H9 (cell line): ENCODE results near the gene SULT1A2. TPM values are rescaled to one million over a fixed set of nuclear protein-coding genes. Genes with fewer than 3 reads are reported as not detected.

Experiments
- DNase-seq: peaks from one replicate; pipeline ENCODE4 v3.0.0-alpha.2; 2017
- H2AFZ ChIP-seq: one replicate; pipeline ENCODE4 v1.6.1; 2013; ENCODE audit warnings: mild to moderate bottlenecking, low read length, control low read depth, moderate library complexity
- H2AK5ac ChIP-seq: 2 replicates; pipeline ENCODE4 v1.6.1; 2013; ENCODE audit warnings: low read length, control low read depth, mixed read lengths; ENCODE audit not compliant: insufficient read length
- H2BK120ac ChIP-seq: one replicate; pipeline ENCODE4 v1.6.1; 2013; ENCODE audit warnings: low read depth, mild to moderate bottlenecking, low read length, control low read depth, inconsistent platforms; ENCODE audit not compliant: poor library complexity, severe bottlenecking
- H2BK12ac ChIP-seq: 2 replicates; pipeline ENCODE4 v1.6.1; 2013; ENCODE audit warnings: low read length, control low read depth, mixed read lengths, low read depth; ENCODE audit not compliant: insufficient read length
- H2BK15ac ChIP-seq: 2 replicates; pipeline ENCODE4 v1.6.1; 2013; ENCODE audit warnings: low read depth, low read length, control low read depth
- H2BK20ac ChIP-seq: one replicate; pipeline ENCODE4 v1.6.1; 2013; ENCODE audit warnings: low read depth, mild to moderate bottlenecking, low read length, control low read depth, inconsistent platforms; ENCODE audit not compliant: poor library complexity, severe bottlenecking
- H2BK5ac ChIP-seq: 2 replicates; pipeline ENCODE4 v1.6.1; 2013; ENCODE audit warnings: low read length, control low read depth, mixed read lengths; ENCODE audit not compliant: insufficient read length
- H3K14ac ChIP-seq: 2 replicates; pipeline ENCODE4 v1.6.1; 2013; ENCODE audit warnings: low read length, control low read depth; ENCODE audit not compliant: insufficient read depth
- H3K18ac ChIP-seq: 2 replicates; pipeline ENCODE4 v1.6.1; 2013; ENCODE audit warnings: low read depth, mild to moderate bottlenecking, mixed read lengths, low read length, control low read depth; ENCODE audit not compliant: insufficient read length
- H3K23ac ChIP-seq: 2 replicates; pipeline ENCODE4 v1.6.1; 2013; ENCODE audit warnings: low read length, control low read depth, mixed read lengths, low read depth; ENCODE audit not compliant: insufficient read length
- H3K23me2 ChIP-seq: 2 replicates; pipeline ENCODE4 v1.6.1; 2013; ENCODE audit warnings: low read depth, mild to moderate bottlenecking, mixed read lengths, low read length, control low read depth; ENCODE audit not compliant: insufficient read length, poor library complexity, severe bottlenecking
- H3K27ac ChIP-seq: 2 replicates; pipeline ENCODE4 v1.5.1; 2013; ENCODE audit warnings: low read length, control low read depth, mixed read lengths, low read depth; ENCODE audit not compliant: insufficient read length
- H3K27me3 ChIP-seq: 2 replicates; pipeline ENCODE4 v1.6.1; 2013; ENCODE audit warnings: low read length, control low read depth, inconsistent platforms; ENCODE audit not compliant: insufficient read depth
- H3K4ac ChIP-seq: 2 replicates; pipeline ENCODE4 v1.6.1; 2013; ENCODE audit warnings: low read depth, mild to moderate bottlenecking, control low read depth, inconsistent platforms, low read length, moderate library complexity
- H3K4me1 ChIP-seq: 2 replicates; pipeline ENCODE4 v1.6.1; 2013; ENCODE audit warnings: low read length, control low read depth, inconsistent platforms; ENCODE audit not compliant: insufficient read depth
- H3K4me2 ChIP-seq: 2 replicates; pipeline ENCODE4 v1.6.1; 2013; ENCODE audit warnings: low read length, control low read depth, mixed read lengths; ENCODE audit not compliant: insufficient read length, insufficient read depth
- H3K56ac ChIP-seq: 2 replicates; pipeline ENCODE4 v1.6.1; 2013; ENCODE audit warnings: low read depth, mild to moderate bottlenecking, mixed read lengths, low read length, control low read depth; ENCODE audit not compliant: insufficient read length
- H3K79me1 ChIP-seq: 2 replicates; pipeline ENCODE4 v1.6.1; 2013; ENCODE audit warnings: low read depth, mild to moderate bottlenecking, moderate library complexity, low read length, control low read depth, inconsistent platforms; ENCODE audit not compliant: insufficient read depth, poor library complexity, severe bottlenecking
- H3K79me2 ChIP-seq: 2 replicates; pipeline ENCODE4 v1.6.1; 2013; ENCODE audit warnings: low read length, control low read depth, inconsistent platforms; ENCODE audit not compliant: insufficient read depth
- H3K9ac ChIP-seq: 2 replicates; pipeline ENCODE4 v1.6.1; 2013; ENCODE audit warnings: low read length, control low read depth, mixed read lengths; ENCODE audit not compliant: insufficient read length; ENCODE audit errors: extremely low read depth
- H3K9me3 ChIP-seq: one replicate; pipeline ENCODE4 v1.6.1; 2013; ENCODE audit warnings: low read depth, low read length, inconsistent platforms; ENCODE audit not compliant: control insufficient read depth
- H3T11ph ChIP-seq: one replicate; pipeline ENCODE4 v1.6.1; 2013; ENCODE audit warnings: mild to moderate bottlenecking, low read length, control low read depth, inconsistent platforms
- H4K20me1 ChIP-seq: one replicate; pipeline ENCODE4 v1.6.1; 2013; ENCODE audit not compliant: control insufficient read depth, insufficient read length, insufficient read depth
- H4K5ac ChIP-seq: 2 replicates; pipeline ENCODE4 v1.6.1; 2013; ENCODE audit warnings: low read depth, mild to moderate bottlenecking, mixed read lengths, low read length, control low read depth; ENCODE audit not compliant: insufficient read length
- H4K8ac ChIP-seq: replicated peaks from 2 replicates; pipeline ENCODE4 v1.6.1; 2013; ENCODE audit warnings: low read length, control low read depth, mixed read lengths, low read depth; ENCODE audit not compliant: insufficient read length
- H4K91ac ChIP-seq: 2 replicates; pipeline ENCODE4 v1.6.1; 2013; ENCODE audit warnings: low read depth, mild to moderate bottlenecking, moderate library complexity, mixed read lengths, low read length, control low read depth; ENCODE audit not compliant: insufficient read length
- H3K27ac Mint-ChIP-seq, 3 experiments: 2 replicates in 2 of 3; 3 replicates in 1 of 3; pipeline ENCODE4 v1.8.0; 2020 to 2021; ENCODE audit warnings: mixed read lengths in 3 of 3, mild to moderate bottlenecking in 1 of 3, moderate library complexity in 1 of 3
- H3K27me3 Mint-ChIP-seq: 2 replicates; pipeline ENCODE4 v1.8.0; 2021; ENCODE audit warnings: low read depth, mild to moderate bottlenecking, moderate library complexity, mixed read lengths
- H3K36me3 Mint-ChIP-seq, 3 experiments: 2 replicates in 2 of 3; 3 replicates in 1 of 3; pipeline ENCODE4 v1.8.0; 2020 to 2021; ENCODE audit warnings: low read depth in 3 of 3, mixed read lengths in 3 of 3; ENCODE audit not compliant: insufficient read depth in 1 of 3
- H3K4me1 Mint-ChIP-seq, 2 experiments: 2 replicates each; pipeline ENCODE4 v1.8.0; 2020; ENCODE audit warnings: mixed read lengths in 2 of 2
- H3K4me3 Mint-ChIP-seq, 2 experiments: 2 replicates in 1 of 2; 3 replicates in 1 of 2; pipeline ENCODE4 v1.8.0; 2020 to 2021; ENCODE audit warnings: mild to moderate bottlenecking in 2 of 2, mixed read lengths in 2 of 2, moderate library complexity in 1 of 2
- H3K9me3 Mint-ChIP-seq, 2 experiments: 2 replicates in 1 of 2; 3 replicates in 1 of 2; pipeline ENCODE4 v1.8.0; 2020; ENCODE audit warnings: mild to moderate bottlenecking in 2 of 2, mixed read lengths in 2 of 2, moderate library complexity in 1 of 2
- CTCF ChIP-seq: fragments of 200-600 bp; sonication (generic); conservative IDR thresholded peaks from 3 replicates; pipeline ENCODE4 v1.8.0; 2021; ENCODE audit warnings: antibody characterized with exemption, mild to moderate bottlenecking
- WGBS: extraction: QIAGEN DNeasy Blood & Tissue Kit; methylation state at CpG from one replicate; pipeline ENCODE4 v1.1.7; 2013; ENCODE audit warnings: missing lambda C conversion rate, low lambda C conversion rate, mixed read lengths; ENCODE audit not compliant: insufficient read length; ENCODE audit errors: extremely low coverage; 5-methylcytosine and 5-hydroxymethylcytosine counted together
- total RNA-seq: library from RNA; stranded (reverse); gene quantifications from 2 replicates; pipeline ENCODE4 v1.2.1, GENCODE V29; 2021

Gene SULT1A2
- total RNA-seq, 1 experiment from 2014 or later = 0.66 TPM

- no CpG with 5 or more reads among the region's 3 CpGs for WGBS
- H4K8ac ChIP-seq = no peak overlapping the region
- H2BK20ac ChIP-seq = no peak overlapping the region
- Mint-ChIP-seq H3K27me3 (no peaks in the 10 kb centered on the region), H3K4me1 (no peaks in the 10 kb centered on the region), H3K27ac (no peak overlapping the region), H3K4me3 (no peak overlapping the region), H3K9me3 (no peaks in the 10 kb centered on the region), H3K36me3 (peaks cover 16 to 60% (median 38%) of the 10 kb centered on the region in 3 experiments; a peak in 6 of 7 replicates)
- H3K79me2 ChIP-seq = no peaks in the 10 kb centered on the region
- no peaks in the 10 kb centered on the region for H3K79me1 ChIP-seq
- H2BK120ac ChIP-seq = no peak overlapping the region
- H3K23ac ChIP-seq = no peak overlapping the region
- H3K9me3 ChIP-seq = no peaks in the 10 kb centered on the region
- no peak overlapping the region for H3T11ph ChIP-seq
- H4K91ac ChIP-seq = no peak overlapping the region
- no peak overlapping the region for H3K56ac ChIP-seq
- no peak overlapping the region for H3K14ac ChIP-seq
- TF ChIP-seq CTCF = no peak
- no peak overlapping the region for H2AK5ac ChIP-seq
- no peaks in the 10 kb centered on the region for H4K20me1 ChIP-seq
- H2BK15ac ChIP-seq = no peak overlapping the region
- no peaks in the 10 kb centered on the region for H3K27me3 ChIP-seq
- no peak for DNase-seq
- no peak overlapping the region for H3K4ac ChIP-seq
- no peak overlapping the region for H4K5ac ChIP-seq
- H2BK5ac ChIP-seq = no peak overlapping the region
- no peak overlapping the region for H3K4me2 ChIP-seq
- H3K4me1 ChIP-seq = no peaks in the 10 kb centered on the region
- no peak overlapping the region for H3K9ac ChIP-seq
- no peak overlapping the region for H3K27ac ChIP-seq
- no peak overlapping the region for H3K18ac ChIP-seq
- H2AFZ ChIP-seq = no peak overlapping the region
- no peaks in the 10 kb centered on the region for H3K23me2 ChIP-seq
- H2BK12ac ChIP-seq = no peak overlapping the region
Observed at GRCh38 chr16:28586466-28586865, 10.4 kb downstream of the SULT1A2 start.
